ENCODE measurements around the gene P3H1. TPM values are rescaled to one million over a fixed set of nuclear protein-coding genes. Genes with fewer than 3 reads are reported as not detected.

The P3H1 gene
- total and polyA plus RNA-seq, 9 donors, result 22.5 to 47.0 (median 39.4) TPM

GRCh38 chr1:42740851-42741580, 25.8 kb downstream of the P3H1 start:
- no peak for TF ChIP-seq CTCF (IDR thresholded peaks at IDR 0.05)
- TF ChIP-seq POLR2A (IDR thresholded peaks at IDR 0.05), result no peak
- no peak for TF ChIP-seq EP300 (IDR thresholded peaks at IDR 0.05)
- Histone ChIP-seq H3K36me3 (no peaks in the 10 kb centered on the region), H3K4me3 (no peak overlapping the region), H3K4me1 (ENCODE audit: insufficient read depth) (no peaks in the 10 kb centered on the region), H3K27ac (no peak overlapping the region), H3K9me3 (no peaks in the 10 kb centered on the region), H3K27me3 (no peaks in the 10 kb centered on the region)
- DNase-seq, result no peak
- intact Hi-C loops (cut with DNase I), result no loop called here
- WGBS, 3 donors, result 75 to 81% (median 79%) methylated on average over 18 to 19 of the region's 19 CpGs

GRCh38 chr1:42739753-42740700, 26.8 kb downstream of the P3H1 start, which contains the start of gene CLDN19:
TSS of gene CLDN19 (minus strand) at chr1:42740236. CDS start at chr1:42740063, 173 bp downstream.
- H3K36me3 ChIP-seq, result no peaks in the 10 kb centered on the region
- H3K9me3 ChIP-seq, result no peaks in the 10 kb centered on the region
- no peak within 1 kb of the TSS for H3K27ac ChIP-seq
- no peak for TF ChIP-seq CTCF (IDR thresholded peaks at IDR 0.05)
- no peak for TF ChIP-seq POLR2A (IDR thresholded peaks at IDR 0.05)
- no peak for TF ChIP-seq EP300 (IDR thresholded peaks at IDR 0.05)
- no peaks in the 10 kb centered on the region for H3K4me1 ChIP-seq (ENCODE audit: insufficient read depth)
- 62 to 64% (median 63%) methylated on average over 27 of the region's 27 CpGs for WGBS, 3 donors
- H3K27me3 ChIP-seq, result no peaks in the 10 kb centered on the region
- intact Hi-C loops (cut with DNase I), result no loop called here
- DNase-seq, result no peak
- no peak within 1 kb of the TSS for H3K4me3 ChIP-seq

GRCh38 chr1:42738678-42739226, 28.1 kb downstream of the P3H1 start:
- intact Hi-C loops (cut with DNase I), result no loop called here
- 80 to 91% (median 86%) methylated on average over 7 to 8 of the region's 8 CpGs for WGBS, 3 donors
- no peak overlapping the region for H3K27ac ChIP-seq
- TF ChIP-seq CTCF (IDR thresholded peaks at IDR 0.05), result no peak
- no peak for TF ChIP-seq EP300 (IDR thresholded peaks at IDR 0.05)
- TF ChIP-seq POLR2A (IDR thresholded peaks at IDR 0.05), result no peak
- no peaks in the 10 kb centered on the region for H3K36me3 ChIP-seq
- no peaks in the 10 kb centered on the region for H3K4me1 ChIP-seq (ENCODE audit: insufficient read depth)
- no peaks in the 10 kb centered on the region for H3K27me3 ChIP-seq
- H3K4me3 ChIP-seq, result no peak overlapping the region
- no peak for DNase-seq
- H3K9me3 ChIP-seq, result no peaks in the 10 kb centered on the region

- intact Hi-C loops (cut with DNase I), result no loop called here
- TF ChIP-seq CTCF (IDR thresholded peaks at IDR 0.05) (no peak), EP300 (IDR thresholded peaks at IDR 0.05) (no peak)
- Histone ChIP-seq H3K4me1 (ENCODE audit: insufficient read depth) (no peaks in the 10 kb centered on the region), H3K4me3 (no peak overlapping the region), H3K36me3 (no peaks in the 10 kb centered on the region), H3K27ac (no peak overlapping the region), H3K27me3 (no peaks in the 10 kb centered on the region), H3K9me3 (no peaks in the 10 kb centered on the region)
- no peak for DNase-seq
- 85 to 91% (median 87%) methylated on average over 21 of the region's 21 CpGs for WGBS, 3 donors
Measured at GRCh38 chr1:42737986-42738677, 28.7 kb downstream of the P3H1 start.

All from ovary (tissue), 9 donors.